Activated T-cell treated with anti-CD3 and anti-CD28 coated beads, Interleukin-2, amount 50 U/mL, for 24 hours (primary cell): Measurements from ENCODE around the gene CMTR1.

Source experiments
- DNase-seq: peaks from one replicate; pipeline ENCODE4 v3.0.0-alpha.2; 2020
- H3K27ac Mint-ChIP-seq: 2 replicates; pipeline ENCODE4 v1.8.0; 2020; ENCODE audit warnings: mild to moderate bottlenecking, mixed read lengths
- H3K27me3 Mint-ChIP-seq: 2 replicates; pipeline ENCODE4 v1.8.0; 2020; ENCODE audit warnings: mixed read lengths
- H3K36me3 Mint-ChIP-seq: 2 replicates; pipeline ENCODE4 v1.8.0; 2020; ENCODE audit warnings: low read depth, mixed read lengths
- H3K4me1 Mint-ChIP-seq: 2 replicates; pipeline ENCODE4 v1.8.0; 2020; ENCODE audit warnings: low read depth, mixed read lengths
- H3K4me3 Mint-ChIP-seq: 2 replicates; pipeline ENCODE4 v1.8.0; 2020; ENCODE audit warnings: mild to moderate bottlenecking, moderate library complexity, mixed read lengths
- H3K9me3 Mint-ChIP-seq: 2 replicates; pipeline ENCODE4 v1.8.0; 2020; ENCODE audit warnings: mixed read lengths

The CMTR1 gene

GRCh38 chr6:37515712-37516075 lies 82.7 kb downstream of the CMTR1 start:
- Mint-ChIP-seq H3K4me3 (peak overlapping the region; percentile 77), H3K4me1 (peaks cover 87% of the 10 kb centered on the region)

DNA sequence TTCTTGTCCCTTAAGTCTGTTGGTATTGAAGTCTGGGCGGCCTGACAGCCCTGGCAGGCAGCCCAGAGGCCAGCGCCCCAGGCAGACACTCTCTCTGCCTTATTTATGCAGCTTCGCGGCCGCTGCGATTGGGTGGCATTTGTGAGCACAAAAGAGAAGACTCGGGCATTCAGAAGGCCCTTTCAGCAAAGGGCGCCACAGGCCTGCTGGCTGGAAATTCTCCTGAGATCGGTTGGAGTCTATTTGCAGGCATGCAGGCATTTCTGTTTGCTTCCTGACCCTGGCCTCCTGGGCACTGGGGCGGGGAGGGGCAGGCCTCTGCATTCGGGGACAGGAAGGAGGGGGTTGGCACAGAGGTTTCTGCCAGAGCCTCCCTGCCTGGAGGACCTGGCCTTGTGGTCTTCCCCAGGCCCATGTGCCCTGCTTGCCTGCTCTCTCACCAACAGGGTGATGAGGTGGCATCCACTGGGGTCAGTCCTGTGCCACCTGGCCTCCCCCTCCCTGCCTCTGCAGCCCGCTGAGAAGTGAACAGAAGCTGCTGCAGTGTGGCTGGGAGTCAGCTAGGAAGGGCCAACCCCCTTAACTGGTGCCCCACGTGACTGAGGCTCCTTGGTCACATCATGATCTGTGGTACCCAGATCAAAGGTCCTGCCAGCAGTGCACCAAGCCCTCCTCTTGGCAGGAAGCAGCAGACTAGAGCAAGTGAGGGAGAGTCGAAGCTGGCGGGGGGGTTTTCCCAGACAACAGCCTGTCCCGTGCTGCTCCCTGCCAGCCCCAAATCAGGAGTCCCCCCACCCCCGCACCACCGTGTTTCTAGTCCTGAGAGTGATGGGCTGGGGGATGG lies 83.3 kb downstream of the CMTR1 start:
- peaks cover 87% of the 10 kb centered on the region for H3K4me1 Mint-ChIP-seq
- peak overlapping the region; percentile 77 for H3K4me3 Mint-ChIP-seq
- H3K9me3 Mint-ChIP-seq = no peaks in the 10 kb centered on the region
- no peaks in the 10 kb centered on the region for H3K27me3 Mint-ChIP-seq
- H3K36me3 Mint-ChIP-seq = no peaks in the 10 kb centered on the region
- peak overlapping the region; percentile 91 for H3K27ac Mint-ChIP-seq
- DNase-seq = peak; percentile 84

More at GRCh38 chr6:37515712-37516075, 82.7 kb downstream of the CMTR1 start:
- H3K36me3 Mint-ChIP-seq = no peaks in the 10 kb centered on the region
- H3K9me3 Mint-ChIP-seq = no peaks in the 10 kb centered on the region
- no peaks in the 10 kb centered on the region for H3K27me3 Mint-ChIP-seq
- no peak for DNase-seq
- peak overlapping the region; percentile 91 for H3K27ac Mint-ChIP-seq

DNA sequence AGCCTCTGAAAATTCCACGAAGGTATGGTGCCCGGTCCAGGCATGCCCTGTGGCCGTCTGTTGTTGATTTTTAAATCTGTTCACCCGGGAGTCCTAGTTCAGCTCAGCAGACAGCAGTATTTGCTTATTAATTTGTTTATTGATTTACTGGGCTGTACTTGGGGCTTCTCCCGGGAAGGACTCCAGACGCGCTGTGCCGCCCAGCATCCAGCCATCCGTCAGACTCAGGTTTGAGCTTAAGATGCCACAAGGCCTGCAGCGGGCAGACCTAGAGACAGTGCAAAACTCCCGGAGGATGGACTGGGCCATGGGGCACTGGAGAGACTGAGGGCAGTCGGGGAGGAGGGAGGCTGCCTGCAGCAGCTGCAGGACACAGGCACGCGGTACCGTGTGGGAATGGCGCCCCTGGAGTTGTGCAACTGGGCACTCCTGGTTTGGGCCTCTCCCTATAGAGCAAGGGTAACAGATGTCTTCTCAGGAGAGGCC lies 83.9 kb downstream of the CMTR1 start:
- Mint-ChIP-seq H3K36me3 (no peaks in the 10 kb centered on the region), H3K9me3 (no peaks in the 10 kb centered on the region), H3K4me1 (peaks cover 88% of the 10 kb centered on the region), H3K27ac (peak overlapping the region; percentile 91), H3K4me3 (peak overlapping the region; percentile 77), H3K27me3 (no peaks in the 10 kb centered on the region)
- peak; percentile 73 for DNase-seq

DNA sequence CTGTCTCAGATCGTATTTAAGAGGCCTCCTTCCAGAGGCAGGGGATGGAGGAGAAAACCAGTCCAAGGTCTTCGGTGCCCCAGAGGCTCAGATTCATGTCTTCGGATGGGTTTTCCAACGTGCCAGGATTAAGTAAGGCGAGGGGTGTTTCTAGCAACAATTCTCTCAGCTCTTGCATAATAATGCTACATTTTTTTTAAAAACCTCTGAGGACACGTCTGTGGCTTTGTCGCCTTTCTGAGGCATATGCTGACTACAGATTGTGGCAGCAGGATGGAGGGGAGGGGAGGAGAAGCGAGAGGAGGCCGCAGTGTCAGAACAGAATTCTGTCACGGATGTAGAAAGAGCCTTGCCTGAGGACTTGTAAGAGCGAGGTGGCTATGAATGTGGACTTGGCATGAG lies 84.4 kb downstream of the CMTR1 start:
- peak overlapping the region; percentile 77 for H3K4me3 Mint-ChIP-seq
- DNase-seq = peak; percentile 76
- no peaks in the 10 kb centered on the region for H3K36me3 Mint-ChIP-seq
- H3K4me1 Mint-ChIP-seq = peaks cover 91% of the 10 kb centered on the region
- peak overlapping the region; percentile 91 for H3K27ac Mint-ChIP-seq
- no peaks in the 10 kb centered on the region for H3K27me3 Mint-ChIP-seq
- no peaks in the 10 kb centered on the region for H3K9me3 Mint-ChIP-seq

DNA sequence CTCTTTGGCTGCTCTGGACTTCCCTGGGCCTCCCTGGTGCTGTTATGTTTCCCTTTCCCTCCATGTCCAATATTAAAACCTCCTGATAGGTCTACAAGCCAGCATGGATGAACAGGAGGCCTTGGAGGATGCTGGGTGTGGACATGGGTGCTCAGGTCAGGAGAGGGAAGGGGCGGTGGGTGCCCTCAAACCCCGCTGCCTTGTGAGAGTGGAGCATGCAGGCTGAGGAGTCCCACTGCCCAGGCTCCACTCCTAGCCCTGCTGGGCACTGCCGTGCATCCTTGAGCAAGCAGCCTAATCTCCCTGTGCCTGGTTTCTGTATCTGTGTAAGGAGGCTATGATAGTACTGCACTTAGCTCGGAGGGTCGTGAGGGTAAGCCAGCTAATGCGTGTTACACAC lies 85.1 kb downstream of the CMTR1 start:
- Mint-ChIP-seq H3K27ac (peak overlapping the region; percentile 91), H3K9me3 (no peaks in the 10 kb centered on the region), H3K36me3 (no peaks in the 10 kb centered on the region), H3K4me1 (peaks cover 87% of the 10 kb centered on the region), H3K27me3 (no peaks in the 10 kb centered on the region), H3K4me3 (peak overlapping the region; percentile 77)
- DNase-seq = no peak

GRCh38 chr6:37519461-37519860 lies 86.4 kb downstream of the CMTR1 start:
- H3K4me1 Mint-ChIP-seq = peaks cover 74% of the 10 kb centered on the region
- H3K4me3 Mint-ChIP-seq = no peak overlapping the region
- no peak for DNase-seq
- H3K9me3 Mint-ChIP-seq = no peaks in the 10 kb centered on the region
- no peaks in the 10 kb centered on the region for H3K36me3 Mint-ChIP-seq
- H3K27ac Mint-ChIP-seq = no peak overlapping the region
- no peaks in the 10 kb centered on the region for H3K27me3 Mint-ChIP-seq

DNA sequence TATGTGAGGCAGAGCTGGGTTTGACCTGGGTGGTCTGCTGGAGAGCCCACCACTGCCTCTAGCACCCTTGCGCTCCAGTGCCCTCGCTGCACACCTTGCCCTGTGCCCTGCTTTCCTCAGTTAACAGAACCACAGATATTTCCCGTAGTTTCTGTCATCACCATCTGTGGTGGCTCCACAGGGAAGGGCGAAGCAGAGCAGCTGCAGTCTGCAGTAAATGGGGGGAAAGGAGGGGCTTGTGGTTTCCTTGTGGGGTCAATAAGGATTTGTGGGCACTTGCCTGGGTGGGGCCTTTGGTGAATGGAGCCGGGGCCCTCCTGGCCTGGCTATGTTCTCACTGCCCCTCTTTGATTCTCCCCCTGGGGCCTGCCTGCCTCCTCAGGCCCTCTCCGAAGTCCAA lies 87.9 kb downstream of the CMTR1 start:
- Mint-ChIP-seq H3K4me1 (peaks cover 71% of the 10 kb centered on the region), H3K27ac (no peak overlapping the region), H3K9me3 (no peaks in the 10 kb centered on the region), H3K4me3 (no peak overlapping the region), H3K36me3 (no peaks in the 10 kb centered on the region), H3K27me3 (no peaks in the 10 kb centered on the region)
- DNase-seq = no peak

DNA sequence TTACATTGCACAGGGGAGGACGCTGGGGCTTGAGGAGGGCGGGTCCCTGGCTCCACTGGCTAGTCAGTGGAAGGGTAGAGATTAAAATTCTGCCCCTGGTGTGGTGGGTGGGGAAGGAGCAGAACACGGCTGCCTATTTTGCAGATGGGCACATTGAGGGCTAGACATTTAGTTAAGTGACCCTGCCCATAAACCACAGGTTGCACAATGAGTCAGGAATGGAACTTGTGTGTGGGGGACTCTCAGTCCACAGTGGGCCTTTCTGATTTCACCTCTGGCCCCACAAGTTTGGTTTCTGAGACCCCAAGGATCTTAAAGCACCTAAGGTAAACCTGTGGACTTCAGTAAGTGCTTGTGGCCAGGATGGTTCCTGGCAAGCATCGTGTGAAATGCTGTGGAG lies 88.7 kb downstream of the CMTR1 start:
- no peak overlapping the region for H3K4me3 Mint-ChIP-seq
- no peak for DNase-seq

GRCh38 chr6:37522836-37523235 lies 89.8 kb downstream of the CMTR1 start:
- no peak for DNase-seq
- Mint-ChIP-seq H3K4me3 (no peak overlapping the region), H3K9me3 (no peaks in the 10 kb centered on the region), H3K36me3 (no peaks in the 10 kb centered on the region), H3K27ac (no peak overlapping the region), H3K27me3 (no peaks in the 10 kb centered on the region), H3K4me1 (peaks cover 54% of the 10 kb centered on the region)

More for the DNA sequence above, 88.7 kb downstream of the CMTR1 start:
- Mint-ChIP-seq H3K9me3 (no peaks in the 10 kb centered on the region), H3K4me1 (peaks cover 66% of the 10 kb centered on the region), H3K36me3 (no peaks in the 10 kb centered on the region), H3K27me3 (no peaks in the 10 kb centered on the region), H3K27ac (peak overlapping the region; percentile 48)

GRCh38 chr6:37523412-37523811 lies 90.4 kb downstream of the CMTR1 start:
- Mint-ChIP-seq H3K27me3 (no peaks in the 10 kb centered on the region), H3K9me3 (no peaks in the 10 kb centered on the region), H3K36me3 (no peaks in the 10 kb centered on the region), H3K27ac (no peak overlapping the region), H3K4me1 (peaks cover 48% of the 10 kb centered on the region), H3K4me3 (no peak overlapping the region)
- DNase-seq = no peak

- H3K4me3 Mint-ChIP-seq = no peak overlapping the region
- peaks cover 40% of the 10 kb centered on the region for H3K4me1 Mint-ChIP-seq
- no peak for DNase-seq
- H3K36me3 Mint-ChIP-seq = no peaks in the 10 kb centered on the region
- H3K27ac Mint-ChIP-seq = no peak overlapping the region
- no peaks in the 10 kb centered on the region for H3K27me3 Mint-ChIP-seq
- H3K9me3 Mint-ChIP-seq = no peaks in the 10 kb centered on the region
Measured at GRCh38 chr6:37524025-37524969, 91.3 kb downstream of the CMTR1 start.

DNA sequence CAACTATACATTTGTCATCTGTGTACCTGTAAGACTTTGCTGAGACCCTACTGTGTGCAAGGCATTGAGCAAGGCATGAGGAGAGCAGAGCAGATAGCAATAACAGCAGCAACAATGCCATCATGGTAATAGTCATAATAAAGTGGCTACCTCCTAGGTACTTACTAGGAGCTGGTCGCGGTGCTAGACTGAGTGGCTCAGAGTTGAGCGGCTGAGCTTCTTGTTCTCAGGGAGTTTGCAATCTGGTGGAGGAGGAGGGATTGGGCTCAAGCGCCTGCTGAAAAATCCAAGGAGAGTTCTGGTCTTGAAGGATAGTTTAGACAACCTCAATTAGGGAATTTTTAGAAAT lies 91.9 kb downstream of the CMTR1 start:
- Mint-ChIP-seq H3K4me3 (no peak overlapping the region), H3K4me1 (peaks cover 36% of the 10 kb centered on the region), H3K36me3 (no peaks in the 10 kb centered on the region), H3K27me3 (no peaks in the 10 kb centered on the region), H3K27ac (no peak overlapping the region), H3K9me3 (no peaks in the 10 kb centered on the region)
- no peak for DNase-seq

- no peak for DNase-seq
- peaks cover 33% of the 10 kb centered on the region for H3K4me1 Mint-ChIP-seq
- H3K9me3 Mint-ChIP-seq = no peaks in the 10 kb centered on the region
- H3K27ac Mint-ChIP-seq = no peak overlapping the region
- H3K4me3 Mint-ChIP-seq = no peak overlapping the region
- no peaks in the 10 kb centered on the region for H3K27me3 Mint-ChIP-seq
- no peaks in the 10 kb centered on the region for H3K36me3 Mint-ChIP-seq
Measured at GRCh38 chr6:37525460-37526357, 92.7 kb downstream of the CMTR1 start.

DNA sequence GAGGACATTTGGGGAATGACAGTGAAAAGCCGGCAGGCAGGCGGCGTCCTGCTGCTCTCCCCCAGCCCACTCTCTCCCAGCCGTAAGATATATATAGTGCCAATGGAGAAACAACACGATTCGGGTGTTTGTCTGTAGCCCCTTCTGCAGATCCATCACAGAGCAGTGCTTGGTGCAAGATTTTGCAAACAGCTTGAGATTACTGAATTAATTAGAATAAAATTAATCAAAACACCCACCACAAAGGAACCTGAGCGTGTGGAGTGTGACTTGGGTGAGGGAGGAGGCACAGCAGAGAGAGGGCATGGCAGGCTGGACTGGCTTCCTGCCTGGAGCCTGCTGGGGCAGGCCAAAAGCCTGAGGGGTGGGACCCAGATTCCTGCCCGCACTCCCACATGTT lies 95.5 kb downstream of the CMTR1 start:
- Mint-ChIP-seq H3K36me3 (no peaks in the 10 kb centered on the region), H3K27me3 (no peaks in the 10 kb centered on the region), H3K9me3 (no peaks in the 10 kb centered on the region), H3K4me3 (no peak overlapping the region), H3K27ac (no peak overlapping the region), H3K4me1 (peaks cover 14% of the 10 kb centered on the region)
- no peak for DNase-seq
